Measurements from ENCODE around the gene TPRKB. TPM values are rescaled to one million over a fixed set of nuclear protein-coding genes. Genes with fewer than 3 reads are reported as not detected.

The TPRKB gene
- total RNA-seq, 1 donor from 2014 or later: 30.6 TPM

GRCh38 chr2:73776869-73777519, 39.8 kb upstream of the TPRKB start:
- Histone ChIP-seq H3K9me3 (replicated peaks) (no peaks in the 10 kb centered on the region), H3K27ac (replicated peaks) (no peak overlapping the region), H3K4me1 (peaks cover 37% of the 10 kb centered on the region), H3K36me3 (peaks cover 57% of the 10 kb centered on the region), H3K4me3 (no peak overlapping the region), H3K27me3 (ENCODE audit: low read depth) (no peaks in the 10 kb centered on the region)
- TF ChIP-seq, protein P1, sequence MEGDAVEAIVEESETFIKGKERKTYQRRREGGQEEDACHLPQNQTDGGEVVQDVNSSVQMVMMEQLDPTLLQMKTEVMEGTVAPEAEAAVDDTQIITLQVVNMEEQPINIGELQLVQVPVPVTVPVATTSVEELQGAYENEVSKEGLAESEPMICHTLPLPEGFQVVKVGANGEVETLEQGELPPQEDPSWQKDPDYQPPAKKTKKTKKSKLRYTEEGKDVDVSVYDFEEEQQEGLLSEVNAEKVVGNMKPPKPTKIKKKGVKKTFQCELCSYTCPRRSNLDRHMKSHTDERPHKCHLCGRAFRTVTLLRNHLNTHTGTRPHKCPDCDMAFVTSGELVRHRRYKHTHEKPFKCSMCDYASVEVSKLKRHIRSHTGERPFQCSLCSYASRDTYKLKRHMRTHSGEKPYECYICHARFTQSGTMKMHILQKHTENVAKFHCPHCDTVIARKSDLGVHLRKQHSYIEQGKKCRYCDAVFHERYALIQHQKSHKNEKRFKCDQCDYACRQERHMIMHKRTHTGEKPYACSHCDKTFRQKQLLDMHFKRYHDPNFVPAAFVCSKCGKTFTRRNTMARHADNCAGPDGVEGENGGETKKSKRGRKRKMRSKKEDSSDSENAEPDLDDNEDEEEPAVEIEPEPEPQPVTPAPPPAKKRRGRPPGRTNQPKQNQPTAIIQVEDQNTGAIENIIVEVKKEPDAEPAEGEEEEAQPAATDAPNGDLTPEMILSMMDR (IDR thresholded peaks at IDR 0.05; ENCODE audit: borderline replicate concordance): no peak
- intact Hi-C loops (cut with micrococcal nuclease): no loop called here
- DNase-seq: no peak

- Histone ChIP-seq H3K27ac (replicated peaks) (no peak overlapping the region), H3K27me3 (ENCODE audit: low read depth) (no peaks in the 10 kb centered on the region), H3K36me3 (peaks cover 62% of the 10 kb centered on the region), H3K4me1 (peaks cover 37% of the 10 kb centered on the region), H3K4me3 (no peak overlapping the region), H3K9me3 (replicated peaks) (no peaks in the 10 kb centered on the region)
- intact Hi-C loops (cut with micrococcal nuclease): no loop called here
- DNase-seq: no peak
- TF ChIP-seq, protein P1 (IDR thresholded peaks at IDR 0.05; ENCODE audit: borderline replicate concordance): no peak
These were observed 39.2 kb upstream of the TPRKB start for GRCh38 chr2:73776381-73776780.

DNA sequence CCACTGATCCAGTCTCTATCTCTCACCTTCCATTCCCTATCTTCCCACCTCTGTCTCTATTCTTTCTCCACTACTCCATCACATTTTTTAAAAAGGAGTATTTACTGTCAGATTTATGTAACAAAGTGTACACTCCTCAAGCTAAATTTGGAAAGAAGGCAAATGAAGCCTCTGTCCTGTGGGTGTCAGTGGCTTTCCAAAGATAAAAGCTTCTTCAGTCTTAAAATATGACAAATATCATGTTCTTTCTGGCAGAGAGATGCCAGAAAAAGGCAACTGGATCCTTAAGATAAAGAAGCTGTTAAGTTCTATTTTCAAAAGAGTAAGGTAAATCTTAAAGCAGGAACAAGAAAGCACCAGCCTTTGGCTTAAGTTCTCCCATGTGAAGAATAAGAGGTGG, 35.7 kb upstream of the TPRKB start:
- DNase-seq: no peak
- TF ChIP-seq, protein P1 (IDR thresholded peaks at IDR 0.05; ENCODE audit: borderline replicate concordance): no peak
- Histone ChIP-seq H3K27ac (replicated peaks) (no peak overlapping the region), H3K36me3 (peaks cover 93% of the 10 kb centered on the region), H3K4me1 (peaks cover 16% of the 10 kb centered on the region), H3K9me3 (replicated peaks) (no peaks in the 10 kb centered on the region), H3K27me3 (ENCODE audit: low read depth) (no peaks in the 10 kb centered on the region), H3K4me3 (no peak overlapping the region)
- intact Hi-C loops (cut with micrococcal nuclease): no loop called here

DNA sequence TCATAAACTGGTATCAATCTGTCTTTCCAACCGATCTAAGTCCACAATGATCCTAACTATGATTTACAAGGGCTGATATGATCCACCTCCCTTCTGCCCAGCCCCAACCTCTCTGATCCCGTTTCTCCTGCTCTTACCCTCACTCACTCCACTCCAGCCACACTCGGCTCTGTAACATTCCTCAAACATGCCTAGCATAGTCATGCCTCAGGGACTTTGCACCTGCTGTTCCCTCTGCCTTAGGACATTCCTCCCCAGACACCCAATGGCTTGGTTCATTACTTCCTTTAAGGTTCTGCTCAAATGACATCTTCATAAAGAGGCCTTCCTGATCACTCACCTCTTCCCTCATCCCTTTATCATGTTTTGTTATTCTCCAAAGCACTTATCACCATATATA, 33.6 kb upstream of the TPRKB start:
- TF ChIP-seq, protein P1 (IDR thresholded peaks at IDR 0.05; ENCODE audit: borderline replicate concordance): no peak
- intact Hi-C loops (cut with micrococcal nuclease): no loop called here

DNA sequence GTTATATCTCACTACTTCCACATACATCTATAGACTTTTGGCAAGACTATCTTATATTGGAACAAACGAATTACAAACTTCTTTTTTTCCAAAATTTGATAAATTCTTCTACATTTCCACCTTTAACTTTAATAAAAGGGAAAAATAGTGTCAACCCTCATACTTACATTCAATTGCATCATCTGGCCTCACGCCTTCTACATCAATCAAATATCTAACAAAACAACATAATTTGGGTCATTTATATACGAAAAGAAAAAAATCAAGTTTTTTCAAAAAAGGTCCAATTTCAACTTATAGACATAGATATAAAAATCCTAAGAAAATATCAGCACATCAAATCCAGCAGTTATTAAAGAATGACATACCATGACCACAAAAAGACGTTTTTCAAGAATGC, 29.8 kb upstream of the TPRKB start:
- no peak for DNase-seq
- H3K9me3 ChIP-seq (replicated peaks): no peaks in the 10 kb centered on the region
- no peak overlapping the region for H3K4me3 ChIP-seq
- no peak overlapping the region for H3K27ac ChIP-seq (replicated peaks)
- TF ChIP-seq, protein P1 (IDR thresholded peaks at IDR 0.05; ENCODE audit: borderline replicate concordance): no peak
- intact Hi-C loops (cut with micrococcal nuclease): no loop called here
- H3K27me3 ChIP-seq (ENCODE audit: low read depth): no peaks in the 10 kb centered on the region
- H3K36me3 ChIP-seq: peaks cover 87% of the 10 kb centered on the region
- no peaks in the 10 kb centered on the region for H3K4me1 ChIP-seq

More for the DNA sequence above, 33.6 kb upstream of the TPRKB start:
- no peaks in the 10 kb centered on the region for H3K27me3 ChIP-seq (ENCODE audit: low read depth)
- H3K4me3 ChIP-seq: no peak overlapping the region
- no peak for DNase-seq
- no peaks in the 10 kb centered on the region for H3K9me3 ChIP-seq (replicated peaks)
- peaks cover 11% of the 10 kb centered on the region for H3K4me1 ChIP-seq
- peaks cover 91% of the 10 kb centered on the region for H3K36me3 ChIP-seq
- no peak overlapping the region for H3K27ac ChIP-seq (replicated peaks)

Data from left ventricle myocardium inferior (tissue), 1 donor.